LHCN-M2 (cell line): ENCODE data around the gene PSG5. TPM values are rescaled to one million over a fixed set of nuclear protein-coding genes. Genes with fewer than 3 reads are reported as not detected.

Experiments used
- total RNA-seq: library from RNA; depleted of rRNA; stranded (reverse); fragments of >200 nt; gene quantifications from 2 replicates; pipeline ENCODE4 v1.2.3, GENCODE V29; 2014; rRNA removed

Gene PSG5
- total RNA-seq, 1 experiment from 2014 or later: 0.52 TPM

Other genes starting within 250 kb of the PSG5 start
- not detected in 2 replicates for gene PSG7, start 249.3 kb downstream of the PSG5 start, total RNA-seq
- not detected in 2 replicates for gene PSG11, start 160.1 kb downstream of the PSG5 start, total RNA-seq
- not detected in 2 replicates for gene PSG2, start 103.8 kb downstream of the PSG5 start, total RNA-seq
- gene PSG4, start 19.1 kb upstream of the PSG5 start, total RNA-seq: 0.19 and 0.98 TPM in 2 replicates
- not detected in 2 replicates for gene PSG9, start 83.0 kb upstream of the PSG5 start, total RNA-seq
- gene CD177, start 167.2 kb upstream of the PSG5 start, total RNA-seq: not detected in 2 replicates
- gene TEX101, start 228.4 kb upstream of the PSG5 start, total RNA-seq: not detected in 2 replicates